H9 (cell line): Measurements from ENCODE around the gene GHR. TPM values are rescaled to one million over a fixed set of nuclear protein-coding genes. Genes with fewer than 3 reads are reported as not detected.

Experiments used
- DNase-seq: peaks from one replicate; pipeline ENCODE4 v3.0.0-alpha.2; 2017
- H2AFZ ChIP-seq: one replicate; pipeline ENCODE4 v1.6.1; 2013; ENCODE audit warnings: mild to moderate bottlenecking, low read length, control low read depth, moderate library complexity
- H2AK5ac ChIP-seq: 2 replicates; pipeline ENCODE4 v1.6.1; 2013; ENCODE audit warnings: low read length, control low read depth, mixed read lengths; ENCODE audit not compliant: insufficient read length
- H2BK120ac ChIP-seq: one replicate; pipeline ENCODE4 v1.6.1; 2013; ENCODE audit warnings: low read depth, mild to moderate bottlenecking, low read length, control low read depth, inconsistent platforms; ENCODE audit not compliant: poor library complexity, severe bottlenecking
- H2BK12ac ChIP-seq: 2 replicates; pipeline ENCODE4 v1.6.1; 2013; ENCODE audit warnings: low read length, control low read depth, mixed read lengths, low read depth; ENCODE audit not compliant: insufficient read length
- H2BK15ac ChIP-seq: 2 replicates; pipeline ENCODE4 v1.6.1; 2013; ENCODE audit warnings: low read depth, low read length, control low read depth
- H2BK20ac ChIP-seq: one replicate; pipeline ENCODE4 v1.6.1; 2013; ENCODE audit warnings: low read depth, mild to moderate bottlenecking, low read length, control low read depth, inconsistent platforms; ENCODE audit not compliant: poor library complexity, severe bottlenecking
- H2BK5ac ChIP-seq: 2 replicates; pipeline ENCODE4 v1.6.1; 2013; ENCODE audit warnings: low read length, control low read depth, mixed read lengths; ENCODE audit not compliant: insufficient read length
- H3K14ac ChIP-seq: 2 replicates; pipeline ENCODE4 v1.6.1; 2013; ENCODE audit warnings: low read length, control low read depth; ENCODE audit not compliant: insufficient read depth
- H3K18ac ChIP-seq: 2 replicates; pipeline ENCODE4 v1.6.1; 2013; ENCODE audit warnings: low read depth, mild to moderate bottlenecking, mixed read lengths, low read length, control low read depth; ENCODE audit not compliant: insufficient read length
- H3K23ac ChIP-seq: 2 replicates; pipeline ENCODE4 v1.6.1; 2013; ENCODE audit warnings: low read length, control low read depth, mixed read lengths, low read depth; ENCODE audit not compliant: insufficient read length
- H3K23me2 ChIP-seq: 2 replicates; pipeline ENCODE4 v1.6.1; 2013; ENCODE audit warnings: low read depth, mild to moderate bottlenecking, mixed read lengths, low read length, control low read depth; ENCODE audit not compliant: insufficient read length, poor library complexity, severe bottlenecking
- H3K27ac ChIP-seq: 2 replicates; pipeline ENCODE4 v1.5.1; 2013; ENCODE audit warnings: low read length, control low read depth, mixed read lengths, low read depth; ENCODE audit not compliant: insufficient read length
- H3K27me3 ChIP-seq: 2 replicates; pipeline ENCODE4 v1.6.1; 2013; ENCODE audit warnings: low read length, control low read depth, inconsistent platforms; ENCODE audit not compliant: insufficient read depth
- H3K4ac ChIP-seq: 2 replicates; pipeline ENCODE4 v1.6.1; 2013; ENCODE audit warnings: low read depth, mild to moderate bottlenecking, control low read depth, inconsistent platforms, low read length, moderate library complexity
- H3K4me1 ChIP-seq: 2 replicates; pipeline ENCODE4 v1.6.1; 2013; ENCODE audit warnings: low read length, control low read depth, inconsistent platforms; ENCODE audit not compliant: insufficient read depth
- H3K4me2 ChIP-seq: 2 replicates; pipeline ENCODE4 v1.6.1; 2013; ENCODE audit warnings: low read length, control low read depth, mixed read lengths; ENCODE audit not compliant: insufficient read length, insufficient read depth
- H3K56ac ChIP-seq: 2 replicates; pipeline ENCODE4 v1.6.1; 2013; ENCODE audit warnings: low read depth, mild to moderate bottlenecking, mixed read lengths, low read length, control low read depth; ENCODE audit not compliant: insufficient read length
- H3K79me1 ChIP-seq: 2 replicates; pipeline ENCODE4 v1.6.1; 2013; ENCODE audit warnings: low read depth, mild to moderate bottlenecking, moderate library complexity, low read length, control low read depth, inconsistent platforms; ENCODE audit not compliant: insufficient read depth, poor library complexity, severe bottlenecking
- H3K79me2 ChIP-seq: 2 replicates; pipeline ENCODE4 v1.6.1; 2013; ENCODE audit warnings: low read length, control low read depth, inconsistent platforms; ENCODE audit not compliant: insufficient read depth
- H3K9ac ChIP-seq: 2 replicates; pipeline ENCODE4 v1.6.1; 2013; ENCODE audit warnings: low read length, control low read depth, mixed read lengths; ENCODE audit not compliant: insufficient read length; ENCODE audit errors: extremely low read depth
- H3K9me3 ChIP-seq: one replicate; pipeline ENCODE4 v1.6.1; 2013; ENCODE audit warnings: low read depth, low read length, inconsistent platforms; ENCODE audit not compliant: control insufficient read depth
- H3T11ph ChIP-seq: one replicate; pipeline ENCODE4 v1.6.1; 2013; ENCODE audit warnings: mild to moderate bottlenecking, low read length, control low read depth, inconsistent platforms
- H4K20me1 ChIP-seq: one replicate; pipeline ENCODE4 v1.6.1; 2013; ENCODE audit not compliant: control insufficient read depth, insufficient read length, insufficient read depth
- H4K5ac ChIP-seq: 2 replicates; pipeline ENCODE4 v1.6.1; 2013; ENCODE audit warnings: low read depth, mild to moderate bottlenecking, mixed read lengths, low read length, control low read depth; ENCODE audit not compliant: insufficient read length
- H4K8ac ChIP-seq: replicated peaks from 2 replicates; pipeline ENCODE4 v1.6.1; 2013; ENCODE audit warnings: low read length, control low read depth, mixed read lengths, low read depth; ENCODE audit not compliant: insufficient read length
- H4K91ac ChIP-seq: 2 replicates; pipeline ENCODE4 v1.6.1; 2013; ENCODE audit warnings: low read depth, mild to moderate bottlenecking, moderate library complexity, mixed read lengths, low read length, control low read depth; ENCODE audit not compliant: insufficient read length
- H3K27ac Mint-ChIP-seq, 3 experiments: 2 replicates in 2 of 3; 3 replicates in 1 of 3; pipeline ENCODE4 v1.8.0; 2020 to 2021; ENCODE audit warnings: mixed read lengths in 3 of 3, mild to moderate bottlenecking in 1 of 3, moderate library complexity in 1 of 3
- H3K27me3 Mint-ChIP-seq: 2 replicates; pipeline ENCODE4 v1.8.0; 2021; ENCODE audit warnings: low read depth, mild to moderate bottlenecking, moderate library complexity, mixed read lengths
- H3K36me3 Mint-ChIP-seq, 3 experiments: 2 replicates in 2 of 3; 3 replicates in 1 of 3; pipeline ENCODE4 v1.8.0; 2020 to 2021; ENCODE audit warnings: low read depth in 3 of 3, mixed read lengths in 3 of 3; ENCODE audit not compliant: insufficient read depth in 1 of 3
- H3K4me1 Mint-ChIP-seq, 2 experiments: 2 replicates each; pipeline ENCODE4 v1.8.0; 2020; ENCODE audit warnings: mixed read lengths in 2 of 2
- H3K4me3 Mint-ChIP-seq, 2 experiments: 2 replicates in 1 of 2; 3 replicates in 1 of 2; pipeline ENCODE4 v1.8.0; 2020 to 2021; ENCODE audit warnings: mild to moderate bottlenecking in 2 of 2, mixed read lengths in 2 of 2, moderate library complexity in 1 of 2
- H3K9me3 Mint-ChIP-seq, 2 experiments: 2 replicates in 1 of 2; 3 replicates in 1 of 2; pipeline ENCODE4 v1.8.0; 2020; ENCODE audit warnings: mild to moderate bottlenecking in 2 of 2, mixed read lengths in 2 of 2, moderate library complexity in 1 of 2
- WGBS: extraction: QIAGEN DNeasy Blood & Tissue Kit; methylation state at CpG from one replicate; pipeline ENCODE4 v1.1.7; 2013; ENCODE audit warnings: missing lambda C conversion rate, low lambda C conversion rate, mixed read lengths; ENCODE audit not compliant: insufficient read length; ENCODE audit errors: extremely low coverage; 5-methylcytosine and 5-hydroxymethylcytosine counted together
- total RNA-seq: library from RNA; stranded (reverse); gene quantifications from 2 replicates; pipeline ENCODE4 v1.2.1, GENCODE V29; 2021
- TF ChIP-seq, protein P1 (sequence below): fragments of 200-600 bp; sonication (generic); conservative IDR thresholded peaks from 3 replicates; pipeline ENCODE4 v1.8.0; 2021; ENCODE audit warnings: antibody characterized with exemption, mild to moderate bottlenecking

GHR gene
- total RNA-seq, 1 experiment from 2014 or later, result 0.20 TPM

DNA sequence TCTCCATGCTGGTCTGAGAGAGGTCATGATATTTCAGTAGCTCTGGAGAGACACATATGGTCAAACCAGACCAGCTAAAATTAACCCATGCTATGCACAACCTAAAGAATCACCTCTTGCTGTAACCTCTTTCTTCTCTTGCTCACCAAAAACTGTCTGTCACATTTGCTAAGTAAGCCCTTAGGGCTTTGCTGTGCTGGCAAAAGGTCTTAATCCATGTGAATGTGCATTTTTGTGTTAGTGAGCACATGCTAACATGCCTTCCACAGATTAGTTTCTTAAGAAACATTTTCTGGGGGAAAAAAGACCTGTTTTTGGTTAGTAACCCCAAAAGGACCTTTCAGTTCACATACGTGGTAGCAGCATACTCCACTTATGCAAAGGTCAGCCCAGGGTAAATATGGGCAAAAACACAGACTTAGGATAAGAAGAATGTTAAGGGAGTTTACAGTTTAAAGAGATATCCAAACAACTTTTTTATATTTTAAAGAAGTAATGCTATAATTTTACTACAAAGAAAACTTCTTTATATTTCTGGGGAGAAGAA, 209.2 kb downstream of the GHR start:
- WGBS, result no CpG with 5 or more reads among the region's 1 CpG
- peaks cover 0 to 3% of the 10 kb centered on the region in 2 experiments; a peak in 2 of 4 replicates for H3K4me1 Mint-ChIP-seq
- H3K23ac ChIP-seq, result no peak overlapping the region
- H3K18ac ChIP-seq, result no peak overlapping the region
- no peaks in the 10 kb centered on the region for H3K4me1 ChIP-seq
- H2BK5ac ChIP-seq, result no peak overlapping the region
- H2BK12ac ChIP-seq, result no peak overlapping the region
- H2AK5ac ChIP-seq, result no peak overlapping the region
- H3K4ac ChIP-seq, result no peak overlapping the region
- H3K27me3 ChIP-seq, result no peaks in the 10 kb centered on the region
- no peak overlapping the region for H3K56ac ChIP-seq
- no peaks in the 10 kb centered on the region for H3K79me2 ChIP-seq
- no peak overlapping the region for H3K4me3 Mint-ChIP-seq
- no peak overlapping the region for H4K91ac ChIP-seq
- no peak overlapping the region for H2BK15ac ChIP-seq
- H3K9me3 ChIP-seq, result no peaks in the 10 kb centered on the region
- H3K27ac ChIP-seq, result no peak overlapping the region
- H4K8ac ChIP-seq, result no peak overlapping the region
- no peak overlapping the region for H4K5ac ChIP-seq
- H3K79me1 ChIP-seq, result no peaks in the 10 kb centered on the region
- H3T11ph ChIP-seq, result no peak overlapping the region
- H3K9me3 Mint-ChIP-seq, result no peaks in the 10 kb centered on the region
- DNase-seq, result no peak
- no peak overlapping the region for H2AFZ ChIP-seq
- no peaks in the 10 kb centered on the region for H3K23me2 ChIP-seq
- TF ChIP-seq, protein P1, sequence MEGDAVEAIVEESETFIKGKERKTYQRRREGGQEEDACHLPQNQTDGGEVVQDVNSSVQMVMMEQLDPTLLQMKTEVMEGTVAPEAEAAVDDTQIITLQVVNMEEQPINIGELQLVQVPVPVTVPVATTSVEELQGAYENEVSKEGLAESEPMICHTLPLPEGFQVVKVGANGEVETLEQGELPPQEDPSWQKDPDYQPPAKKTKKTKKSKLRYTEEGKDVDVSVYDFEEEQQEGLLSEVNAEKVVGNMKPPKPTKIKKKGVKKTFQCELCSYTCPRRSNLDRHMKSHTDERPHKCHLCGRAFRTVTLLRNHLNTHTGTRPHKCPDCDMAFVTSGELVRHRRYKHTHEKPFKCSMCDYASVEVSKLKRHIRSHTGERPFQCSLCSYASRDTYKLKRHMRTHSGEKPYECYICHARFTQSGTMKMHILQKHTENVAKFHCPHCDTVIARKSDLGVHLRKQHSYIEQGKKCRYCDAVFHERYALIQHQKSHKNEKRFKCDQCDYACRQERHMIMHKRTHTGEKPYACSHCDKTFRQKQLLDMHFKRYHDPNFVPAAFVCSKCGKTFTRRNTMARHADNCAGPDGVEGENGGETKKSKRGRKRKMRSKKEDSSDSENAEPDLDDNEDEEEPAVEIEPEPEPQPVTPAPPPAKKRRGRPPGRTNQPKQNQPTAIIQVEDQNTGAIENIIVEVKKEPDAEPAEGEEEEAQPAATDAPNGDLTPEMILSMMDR, result no peak
- H2BK20ac ChIP-seq, result no peak overlapping the region
- H2BK120ac ChIP-seq, result no peak overlapping the region
- H3K36me3 Mint-ChIP-seq, result no peaks in the 10 kb centered on the region
- H4K20me1 ChIP-seq, result no peaks in the 10 kb centered on the region
- no peak overlapping the region; a peak in 2 of 7 replicates for H3K27ac Mint-ChIP-seq
- no peak overlapping the region for H3K14ac ChIP-seq
- no peak overlapping the region for H3K4me2 ChIP-seq
- H3K27me3 Mint-ChIP-seq, result 0 out of 2 replicates have a peak, but pooled peaks cover 1% of the 10 kb centered on the region
- H3K9ac ChIP-seq, result no peak overlapping the region
